Endothelial cell of umbilical vein (primary cell): ENCODE results near the gene TAF9. TPM values are rescaled to one million over a fixed set of nuclear protein-coding genes. Genes with fewer than 3 reads are reported as not detected.

ENCODE experiments used
- BruUV-seq: library from RNA; stranded (reverse); fragments of 400-500 nt; replicated peaks from 2 replicates; lab custom pipeline; 2021; lab: Mats Ljungman, UMichigan
- CTCF ChIA-PET: fragments of 300-600, 350-600 bp; sonication (Branson Sonifier 250); formaldehyde crosslinking; loops from one replicate; lab custom pipeline; 2021; ENCODE audit warnings: antibody characterized with exemption, inconsistent platforms; lab: Charles Lee
- POLR2A ChIA-PET: fragments of 300-600, 350-600 bp; sonication (Branson Sonifier 250); formaldehyde crosslinking; loops from one replicate; lab custom pipeline; 2021; ENCODE audit warnings: antibody characterized with exemption, inconsistent platforms; lab: Charles Lee
- DNase-seq: peaks from one replicate; pipeline ENCODE4 v3.0.0-alpha.2; 2011; ENCODE audit warnings: low read depth, low spot score
- FAIRE-seq: peaks from 2 replicates; lab custom pipeline; 2011; peaks lifted over from hg19 to GRCh38; lab: Jason Lieb, UNC
- H2AFZ ChIP-seq: 2 replicates; pipeline ENCODE4 v1.6.0; 2012; ENCODE audit warnings: low read depth, low read length, control low read depth, inconsistent platforms
- H3K27ac ChIP-seq: 2 replicates; pipeline ENCODE4 v1.5.1; 2011; ENCODE audit warnings: low read depth, mild to moderate bottlenecking, control low read depth, low read length, moderate library complexity; ENCODE audit not compliant: insufficient read depth
- H3K27me3 ChIP-seq, 2 experiments: 2 replicates each; pipeline versions ENCODE4 v1.6.0 to v1.6.1; 2011; ENCODE audit warnings: low read length in 2 of 2, mixed read lengths in 1 of 2; ENCODE audit not compliant: control insufficient read depth in 2 of 2, insufficient read depth in 2 of 2
- H3K36me3 ChIP-seq, 2 experiments: 2 replicates in 1 of 2; 3 replicates in 1 of 2; pipeline ENCODE4 v1.5.1; 2011; ENCODE audit warnings: low read length in 2 of 2, mild to moderate bottlenecking in 1 of 2, moderate library complexity in 1 of 2; ENCODE audit not compliant: control insufficient read depth in 2 of 2, insufficient read depth in 2 of 2; ENCODE audit errors: extremely low read depth in 1 of 2
- H3K4me1 ChIP-seq: 3 replicates; pipeline ENCODE4 v1.5.1; 2011; ENCODE audit warnings: mild to moderate bottlenecking, low read length; ENCODE audit not compliant: control insufficient read depth, insufficient read depth; ENCODE audit errors: extremely low read depth
- H3K4me2 ChIP-seq: 2 replicates; pipeline ENCODE4 v1.6.1; 2011; ENCODE audit warnings: low read length, control low read depth, mixed read lengths; ENCODE audit not compliant: insufficient read depth
- H3K4me3 ChIP-seq, 3 experiments: fragments of 200-600 bp in 1 of 3; sonication (generic), shearing (Covaris generic) in 1 of 3; replicated peaks in 1 of 3; 2 replicates each; pipeline ENCODE4 v1.5.1; 2011 to 2016; ENCODE audit warnings: control low read depth in 3 of 3, low read length in 3 of 3, mild to moderate bottlenecking in 2 of 3, inconsistent platforms in 1 of 3, low read depth in 1 of 3, moderate library complexity in 1 of 3; ENCODE audit not compliant: insufficient read depth in 1 of 3
- H3K79me2 ChIP-seq: 2 replicates; pipeline ENCODE4 v1.6.0; 2012; ENCODE audit warnings: low read length, inconsistent platforms; ENCODE audit not compliant: control insufficient read depth, insufficient read depth
- H3K9ac ChIP-seq: replicated peaks from 2 replicates; pipeline ENCODE3; 2011; ENCODE audit warnings: low read length, control low read depth; ENCODE audit not compliant: insufficient read depth; ENCODE audit errors: extremely low read depth
- H3K9me1 ChIP-seq: replicated peaks from 3 replicates; pipeline ENCODE4 v1.6.0; 2011; ENCODE audit warnings: mild to moderate bottlenecking, low read length; ENCODE audit not compliant: control insufficient read depth, insufficient read depth; ENCODE audit errors: extremely low read depth
- H3K9me3 ChIP-seq: replicated peaks from 2 replicates; pipeline ENCODE4 v1.5.1; 2012; ENCODE audit warnings: low read length, inconsistent platforms; ENCODE audit not compliant: control insufficient read depth, insufficient read depth
- H4K20me1 ChIP-seq: replicated peaks from 2 replicates; pipeline ENCODE3; 2011; ENCODE audit warnings: mild to moderate bottlenecking, low read length; ENCODE audit not compliant: control insufficient read depth, insufficient read depth; ENCODE audit errors: extremely low read depth
- MAX ChIP-seq: IDR thresholded peaks from 2 replicates; pipeline ENCODE4 v1.6.1; 2011; ENCODE audit not compliant: insufficient read depth, insufficient read length
- MYC ChIP-seq: IDR thresholded peaks from one replicate; pipeline ENCODE4 v1.6.1; 2011; ENCODE audit warnings: mild to moderate bottlenecking, low read depth, low read length
- POLR2AphosphoS5 ChIP-seq: IDR thresholded peaks from 2 replicates; pipeline ENCODE4 v1.6.1; 2012; ENCODE audit warnings: low read depth, mild to moderate bottlenecking, control low read depth, low read length, moderate library complexity; ENCODE audit not compliant: insufficient read depth
- dilution Hi-C: fragments of 300-500 bp; cut with MboI; formaldehyde crosslinking; loops from one replicate; pipeline ENCODE4 v1.15.0; 2019; ENCODE audit warnings: low sequenced_read_pairs; ENCODE audit not compliant: extremely low pct_ligation_motif_present
- intact Hi-C: fragments of 100-400 bp; cut with micrococcal nuclease; formaldehyde crosslinking; loops from one replicate; pipeline ENCODE4 v1.10.0; 2022
- polyA plus RNA-seq, 4 experiments: library from polyadenylated mRNA; depleted of rRNA in 3 of 4; stranded (reverse) in 3 of 4; unstranded in 1 of 4; fragments of >200 nt; gene quantifications; 2 replicates each; pipeline versions ENCODE4 v1.2.1 to v1.2.3, GENCODE V29; 2011 to 2012; ENCODE audit warnings: missing spikeins in 1 of 4
- total RNA-seq: library from RNA; stranded (reverse); gene quantifications from 2 replicates; pipeline ENCODE4 v1.2.3, GENCODE V29; 2021
- TF ChIP-seq, protein P1 (sequence below), 2 donors: IDR thresholded peaks; 1 replicate in 1 of 2; 2 replicates in 1 of 2; pipeline ENCODE4 v1.5.1; 2011; ENCODE audit warnings: low read length in 2 of 2, mild to moderate bottlenecking in 2 of 2, moderate library complexity in 2 of 2, control low read depth in 1 of 2, inconsistent platforms in 1 of 2, low read depth in 1 of 2; ENCODE audit not compliant: insufficient read depth in 1 of 2; ENCODE audit errors: extremely low read depth in 1 of 2

TAF9 gene
- total and polyA plus RNA-seq, 2 donors (not counting 3 experiments of a cell fraction or from before 2014, with no cell fraction given), result 67.8 to 84.8 TPM

- peaks cover 5% of the 10 kb centered on the region for H3K4me1 ChIP-seq
- no peaks in the 10 kb centered on the region for H3K9me3 ChIP-seq
- H3K36me3 ChIP-seq, result peaks cover 5% of the 10 kb centered on the region in 2 experiments
- peak within 1 kb of the TSS; percentile 63 for H3K9ac ChIP-seq
- intact Hi-C loops (loop anchor here (2.0 to 10.0 kb wide), 2 partner anchors 78 to 250 kb away; partner anchors contain the start of genes CCNB1 and OCLN), dilution Hi-C loops (no loop called here)
- peak within 1 kb of the TSS; percentile 77 for H3K4me2 ChIP-seq
- no TSS peak for BruUV-seq
- H2AFZ ChIP-seq, result peak within 1 kb of the TSS; percentile 82
- peak within 1 kb of the TSS; percentile 43 to 74 (median 64) for H3K4me3 ChIP-seq
- H3K79me2 ChIP-seq, result no peaks in the 10 kb centered on the region
- no peaks in the 10 kb centered on the region for H3K9me1 ChIP-seq
- no peaks in the 10 kb centered on the region for H3K27me3 ChIP-seq
- TF ChIP-seq MAX (peak; percentile 2), POLR2AphosphoS5 (peak; percentile 16), MYC (no peak)
- TF ChIP-seq, protein P1, sequence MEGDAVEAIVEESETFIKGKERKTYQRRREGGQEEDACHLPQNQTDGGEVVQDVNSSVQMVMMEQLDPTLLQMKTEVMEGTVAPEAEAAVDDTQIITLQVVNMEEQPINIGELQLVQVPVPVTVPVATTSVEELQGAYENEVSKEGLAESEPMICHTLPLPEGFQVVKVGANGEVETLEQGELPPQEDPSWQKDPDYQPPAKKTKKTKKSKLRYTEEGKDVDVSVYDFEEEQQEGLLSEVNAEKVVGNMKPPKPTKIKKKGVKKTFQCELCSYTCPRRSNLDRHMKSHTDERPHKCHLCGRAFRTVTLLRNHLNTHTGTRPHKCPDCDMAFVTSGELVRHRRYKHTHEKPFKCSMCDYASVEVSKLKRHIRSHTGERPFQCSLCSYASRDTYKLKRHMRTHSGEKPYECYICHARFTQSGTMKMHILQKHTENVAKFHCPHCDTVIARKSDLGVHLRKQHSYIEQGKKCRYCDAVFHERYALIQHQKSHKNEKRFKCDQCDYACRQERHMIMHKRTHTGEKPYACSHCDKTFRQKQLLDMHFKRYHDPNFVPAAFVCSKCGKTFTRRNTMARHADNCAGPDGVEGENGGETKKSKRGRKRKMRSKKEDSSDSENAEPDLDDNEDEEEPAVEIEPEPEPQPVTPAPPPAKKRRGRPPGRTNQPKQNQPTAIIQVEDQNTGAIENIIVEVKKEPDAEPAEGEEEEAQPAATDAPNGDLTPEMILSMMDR (IDR thresholded peaks at IDR 0.05; ENCODE audit: extremely low read depth in 1 of 2, insufficient read depth in 1 of 2, low read depth in 1 of 2, low read length in 2 of 2), result peak; percentile 26 to 67
- DNase-seq (peak; percentile 63), FAIRE-seq (peak; percentile 70)
- H3K27ac ChIP-seq, result no peak within 1 kb of the TSS
- CTCF ChIA-PET, result interaction anchor here (0.7 to 1.2 kb wide), 4 partner anchors 12 to 106 kb away, joined by 3 to 7 read pairs (median 4); no protein-coding TSS in a partner anchor
- no peaks in the 10 kb centered on the region for H4K20me1 ChIP-seq
- POLR2A ChIA-PET, result no interaction called here
These were observed 45.7 kb upstream of the TAF9 start, which contains the start of gene MARVELD2 for GRCh38 chr5:69414885-69415583. MARVELD2 (plus strand) TSS chr5:69415116; CDS start chr5:69419386, 4,270 bp downstream.
